K562 (cell line): ENCODE measurements around the gene PPP3CB. TPM values are rescaled to one million over a fixed set of nuclear protein-coding genes. Genes with fewer than 3 reads are reported as not detected.

Source experiments
- ATAC-seq: fragments of 200-7000 bp; cut with Tn5 transposase; 3 replicates; pipeline ENCODE4 v1.9.1; 2020; ENCODE audit warnings: moderate library complexity
- BruUV-seq: library from RNA; stranded (reverse); fragments of 400-500 nt; replicated peaks from 2 replicates; lab custom pipeline; 2021; lab: Mats Ljungman, UMichigan
- CTCF ChIA-PET: fragments of 300-600 bp; formaldehyde crosslinking; extraction: SDS; loops from one replicate; lab custom pipeline; 2021; ENCODE audit warnings: low intra/inter-chr PET ratio; lab: Yijun Ruan, JAX
- POLR2A ChIA-PET: fragments of 300-600, 350-650 bp; sonication (Branson Sonifier 250); formaldehyde crosslinking; extraction: SDS; loops from one replicate; lab custom pipeline; 2021; ENCODE audit warnings: antibody characterized with exemption, inconsistent platforms; lab: Yijun Ruan, JAX
- DNase-seq, 4 experiments: peaks; one replicate each; pipeline versions ENCODE4 v3.0.0 to v3.0.0-alpha.2; 2011 to 2018; ENCODE audit warnings: low spot score in 3 of 4, mixed read lengths in 3 of 4; ENCODE audit errors: extremely low read depth in 1 of 4
- FAIRE-seq: peaks from 2 replicates; lab custom pipeline; 2011; peaks lifted over from hg19 to GRCh38; lab: Jason Lieb, UNC
- H2AFZ ChIP-seq: 2 replicates; pipeline ENCODE4 v1.6.0; 2011; ENCODE audit warnings: low read depth, low read length, control low read depth, inconsistent platforms
- H3K27ac ChIP-seq: fragments of 200-600 bp; 3 replicates; pipeline ENCODE4 v1.8.0; 2011; ENCODE audit warnings: low read depth, mild to moderate bottlenecking, control low read depth, inconsistent platforms, low read length, moderate library complexity, mixed read lengths; ENCODE audit errors: extremely low read depth
- H3K27me3 ChIP-seq, 2 experiments: fragments of 300-600 bp in 1 of 2; 2 replicates in 1 of 2; 3 replicates in 1 of 2; pipeline versions ENCODE4 v1.6.0 to v1.8.0; 2011; ENCODE audit warnings: inconsistent platforms in 2 of 2, low read length in 2 of 2, mild to moderate bottlenecking in 1 of 2, mixed read lengths in 1 of 2, moderate library complexity in 1 of 2; ENCODE audit not compliant: control insufficient read depth in 2 of 2, insufficient read depth in 2 of 2
- H3K36me3 ChIP-seq: fragments of 300-600 bp; 3 replicates; pipeline ENCODE4 v1.8.0; 2011; ENCODE audit warnings: mild to moderate bottlenecking, low read length, inconsistent platforms; ENCODE audit not compliant: control insufficient read depth, insufficient read depth
- H3K4me1 ChIP-seq, 2 experiments: fragments of 200-600 bp in 1 of 2; replicated peaks in 1 of 2; 2 replicates in 1 of 2; 3 replicates in 1 of 2; pipeline versions ENCODE4 v1.5.1 to v1.8.0; 2011; ENCODE audit warnings: inconsistent platforms in 2 of 2, low read length in 2 of 2, mild to moderate bottlenecking in 1 of 2, mixed read lengths in 1 of 2, moderate library complexity in 1 of 2; ENCODE audit not compliant: control insufficient read depth in 2 of 2, insufficient read depth in 2 of 2
- H3K4me2 ChIP-seq: 2 replicates; pipeline ENCODE4 v1.6.1; 2011; ENCODE audit warnings: low read length, control low read depth, inconsistent platforms, mixed read lengths; ENCODE audit not compliant: insufficient read depth
- H3K4me3 ChIP-seq: fragments of 200-600 bp; sonication (generic), shearing (Covaris generic); 2 replicates; pipeline ENCODE4 v1.5.1; 2016; ENCODE audit warnings: control low read depth, inconsistent platforms
- H3K79me2 ChIP-seq: fragments of 200-600 bp; 3 replicates; pipeline ENCODE4 v1.8.0; 2011; ENCODE audit warnings: low read length, inconsistent platforms; ENCODE audit not compliant: control insufficient read depth, insufficient read depth
- H3K9ac ChIP-seq, 2 experiments: 2 replicates each; pipeline versions ENCODE4 v1.6.0 to v1.6.1; 2011; ENCODE audit warnings: low read depth in 2 of 2, low read length in 2 of 2, control low read depth in 1 of 2, inconsistent platforms in 1 of 2, mild to moderate bottlenecking in 1 of 2, mixed read lengths in 1 of 2; ENCODE audit not compliant: insufficient read depth in 1 of 2
- H3K9me1 ChIP-seq: one replicate; pipeline ENCODE4 v1.6.0; 2011; ENCODE audit warnings: inconsistent platforms, mild to moderate bottlenecking, low read length, moderate library complexity; ENCODE audit not compliant: control insufficient read depth, insufficient read depth
- H3K9me3 ChIP-seq: replicated peaks from 2 replicates; pipeline ENCODE4 v1.5.1; 2011; ENCODE audit warnings: low read depth, low read length, inconsistent platforms; ENCODE audit not compliant: control insufficient read depth, insufficient read depth
- H4K20me1 ChIP-seq: replicated peaks from 2 replicates; pipeline ENCODE4 v1.6.1; 2011; ENCODE audit warnings: low read length, inconsistent platforms, mixed read lengths; ENCODE audit not compliant: control insufficient read depth, insufficient read depth
- CREB3 ChIP-seq: fragments of 450-650 bp; conservative IDR thresholded peaks from 2 replicates; pipeline ENCODE4 v1.6.1; 2016; ENCODE audit warnings: missing genetic modification characterization, low read depth, mild to moderate bottlenecking, missing compliant biosample characterization, moderate library complexity
- E2F3 ChIP-seq: fragments of 250-450 bp; sonication (Bioruptor Pico); IDR thresholded peaks from 2 replicates; pipeline ENCODE4 v1.4.0; 2020; ENCODE audit warnings: mild to moderate bottlenecking
- ETS2 ChIP-seq: IDR thresholded peaks from 2 replicates; pipeline ENCODE4 v1.6.1; 2016; ENCODE audit warnings: borderline replicate concordance, missing genetic modification characterization, mild to moderate bottlenecking, moderate library complexity, missing compliant biosample characterization; ENCODE audit not compliant: poor library complexity, severe bottlenecking
- FOXJ3 ChIP-seq: sonication (generic); formaldehyde crosslinking; IDR thresholded peaks from 2 replicates; pipeline ENCODE4 v1.4.0; 2020; ENCODE audit warnings: mild to moderate bottlenecking, missing genetic modification reagents
- HDAC8 ChIP-seq: fragments of 450-650 bp; IDR thresholded peaks from 2 replicates; pipeline ENCODE4 v1.6.1; 2016; ENCODE audit warnings: mild to moderate bottlenecking, missing genetic modification characterization, moderate library complexity, missing compliant biosample characterization
- HMGXB4 ChIP-seq: sonication (generic); formaldehyde crosslinking; IDR thresholded peaks from 2 replicates; pipeline ENCODE4 v1.8.1; 2023; ENCODE audit warnings: mild to moderate bottlenecking, missing genetic modification reagents
- HNRNPUL1 ChIP-seq: fragments of 200-400 bp; formaldehyde crosslinking; IDR thresholded peaks from 2 replicates; pipeline ENCODE4 v1.6.1; 2017; ENCODE audit warnings: low read length
- KAT8 ChIP-seq: fragments of 450-650 bp; IDR thresholded peaks from 2 replicates; pipeline ENCODE4 v1.6.1; 2016; ENCODE audit warnings: low read depth, mild to moderate bottlenecking
- MLX ChIP-seq, 2 experiments: fragments of 450-650 bp in 1 of 2; sonication (generic) in 1 of 2; formaldehyde crosslinking; conservative IDR thresholded peaks; 2 replicates each; pipeline versions ENCODE4 v1.4.0 to v1.8.1; 2020 to 2022; ENCODE audit warnings: mild to moderate bottlenecking in 1 of 2, missing genetic modification reagents in 1 of 2
- MTA2 ChIP-seq: fragments of 450-650 bp; IDR thresholded peaks from 2 replicates; pipeline ENCODE4 v1.6.1; 2016; ENCODE audit warnings: low read depth
- NBN ChIP-seq: fragments of 450-650 bp; IDR thresholded peaks from 2 replicates; pipeline ENCODE4 v1.6.1; 2016; ENCODE audit warnings: low read depth, mild to moderate bottlenecking
- NCOA4 ChIP-seq: fragments of 450-650 bp; IDR thresholded peaks from 2 replicates; pipeline ENCODE4 v1.6.1; 2018; ENCODE audit warnings: mild to moderate bottlenecking; ENCODE audit not compliant: partially characterized antibody
- NELFE ChIP-seq: IDR thresholded peaks from 2 replicates; pipeline ENCODE4 v1.6.1; 2011; ENCODE audit warnings: mild to moderate bottlenecking; ENCODE audit not compliant: insufficient read depth, insufficient read length
- SIRT6 ChIP-seq: IDR thresholded peaks from one replicate; pipeline ENCODE4 v1.6.1; 2012; ENCODE audit warnings: low read depth, mild to moderate bottlenecking, control low read depth, inconsistent platforms, low read length, moderate library complexity
- SIX5 ChIP-seq, 2 experiments: IDR thresholded peaks; 2 replicates each; pipeline ENCODE4 v1.6.1; 2011; ENCODE audit warnings: low read length in 2 of 2, borderline replicate concordance in 1 of 2, low read depth in 1 of 2, mild to moderate bottlenecking in 1 of 2, moderate library complexity in 1 of 2; ENCODE audit not compliant: insufficient read depth in 1 of 2
- ZNF384 ChIP-seq: IDR thresholded peaks from 2 replicates; pipeline ENCODE4 v1.6.1; 2012; ENCODE audit warnings: low read depth, low read length, improper control_type of control experiment
- ZNF77 ChIP-seq: fragments of 250-450 bp; sonication (Bioruptor Pico); IDR thresholded peaks from 2 replicates; pipeline ENCODE4 v1.5.0; 2020
- ZSCAN29 ChIP-seq: fragments of 450-650 bp; IDR thresholded peaks from 2 replicates; pipeline ENCODE4 v1.6.1; 2017
- WGBS: fragments of 100-300 bp; shearing (Covaris generic); methylation state at CpG from one replicate; pipeline ENCODE4 v1.1.6; 2016; ENCODE audit warnings: low coverage, mixed read lengths; ENCODE audit not compliant: insufficient coverage; ENCODE audit errors: missing lambda C conversion rate; 5-methylcytosine and 5-hydroxymethylcytosine counted together
- in situ Hi-C: fragments of 300-500 bp; cut with MboI; formaldehyde crosslinking; loops from 4 replicates; pipeline ENCODE4 v1.15.0; 2018; ENCODE audit warnings: inconsistent platforms, mixed read lengths
- intact Hi-C: fragments of 100-400 bp; cut with micrococcal nuclease; formaldehyde crosslinking; loops from 2 replicates; pipeline ENCODE4 v1.14.2; 2022
- polyA plus RNA-seq, 8 experiments: library from polyadenylated mRNA; depleted of rRNA in 4 of 8; stranded (reverse) in 5 of 8; unstranded in 3 of 8; fragments of >200 nt; fragmentation: Nextera tagmentation in 2 of 8; fragmentation: Illumina TruSeq in 1 of 8; extraction: Ambion mirVana in 2 of 8; extraction: Trizol in 1 of 8; gene quantifications; 2 replicates each; pipeline versions ENCODE4 v1.2.1 to v1.2.3, GENCODE V29; 2011 to 2014; ENCODE audit warnings: inconsistent platforms in 1 of 8, missing spikeins in 1 of 8
- total RNA-seq, 7 experiments: library from RNA; depleted of rRNA in 6 of 7; stranded (reverse); fragments of >200 nt in 6 of 7; fragmentation: Illumina TruSeq in 2 of 7; extraction: Trizol in 2 of 7; gene quantifications; 2 replicates each; pipeline versions ENCODE4 v1.2.1 to v1.2.3, GENCODE V29; 2011 to 2021; ENCODE audit warnings: low replicate concordance in 1 of 7

The PPP3CB gene
- total and polyA plus RNA-seq, 9 of the 15 experiments (the other 6 are each of a cell fraction or from before 2014, with no cell fraction given), result 9.6 to 27.6 (median 17.8) TPM

GRCh38 chr10:73519336-73519735 is 23.5 kb upstream of the PPP3CB start:
- no peak for FAIRE-seq
- Histone ChIP-seq H3K9me3 (no peaks in the 10 kb centered on the region), H3K9ac (no peak overlapping the region), H3K9me1 (no peaks in the 10 kb centered on the region), H4K20me1 (no peaks in the 10 kb centered on the region), H3K4me2 (no peak overlapping the region), H3K36me3 (peaks cover 17% of the 10 kb centered on the region; the same call in 2 of the 3 replicates), H3K27me3 (no peaks in the 10 kb centered on the region), H2AFZ (no peak overlapping the region), H3K27ac (no peak overlapping the region), H3K4me1 (peaks cover 7 to 20% of the 10 kb centered on the region in 2 experiments), H3K79me2 (no peaks in the 10 kb centered on the region), H3K4me3 (no peak overlapping the region)
- TF ChIP-seq KAT8, result no peak
- no peak for TF ChIP-seq MLX (CRISPR knock-in tag; conservative IDR thresholded peaks at IDR 0.05)
- no peak for TF ChIP-seq CREB3
- TF ChIP-seq SIRT6, result no peak
- no peak for TF ChIP-seq ETS2 (tag)
- no peak for TF ChIP-seq ZNF384
- TF ChIP-seq NCOA4, result no peak
- TF ChIP-seq FOXJ3 (CRISPR knock-in tag), result no peak
- TF ChIP-seq NELFE, result no peak
- TF ChIP-seq E2F3, result no peak
- TF ChIP-seq ZSCAN29, result no peak
- TF ChIP-seq HDAC8 (tag), result no peak
- no peak for TF ChIP-seq HNRNPUL1
- no peak for TF ChIP-seq NBN
- no peak for TF ChIP-seq SIX5 (IDR thresholded peaks at IDR 0.05; ENCODE audit: borderline replicate concordance in 1 of 2, insufficient read depth in 1 of 2, low read depth in 1 of 2, low read length in 2 of 2)
- no peak for TF ChIP-seq HMGXB4 (CRISPR knock-in tag)
- TF ChIP-seq MTA2, result no peak
- no peak for TF ChIP-seq ZNF77
- no TSS peak for BruUV-seq
- in situ Hi-C loops, result no loop called here
- CTCF ChIA-PET, result no interaction called here
- ATAC-seq, result no peak
- DNase-seq, result no peak
- intact Hi-C loops, result no loop called here
- POLR2A ChIA-PET, result interaction anchor here (1.2 kb wide), 1 partner anchor 26 kb away, joined by 4 read pairs; no protein-coding TSS in a partner anchor
- 93% methylated on average over 3 of the region's 3 CpGs for WGBS
